GM12892 (cell line): Measurements from ENCODE around the gene GOLGA3.

Experiments used
- POLR2A ChIP-seq: IDR thresholded peaks from 2 replicates; pipeline ENCODE4 v1.6.1; 2011; ENCODE audit warnings: low read depth, low read length, control low read depth
- POLR2AphosphoS5 ChIP-seq: IDR thresholded peaks from 2 replicates; pipeline ENCODE4 v1.6.1; 2011; ENCODE audit warnings: low read depth, low read length, control low read depth

DNA sequence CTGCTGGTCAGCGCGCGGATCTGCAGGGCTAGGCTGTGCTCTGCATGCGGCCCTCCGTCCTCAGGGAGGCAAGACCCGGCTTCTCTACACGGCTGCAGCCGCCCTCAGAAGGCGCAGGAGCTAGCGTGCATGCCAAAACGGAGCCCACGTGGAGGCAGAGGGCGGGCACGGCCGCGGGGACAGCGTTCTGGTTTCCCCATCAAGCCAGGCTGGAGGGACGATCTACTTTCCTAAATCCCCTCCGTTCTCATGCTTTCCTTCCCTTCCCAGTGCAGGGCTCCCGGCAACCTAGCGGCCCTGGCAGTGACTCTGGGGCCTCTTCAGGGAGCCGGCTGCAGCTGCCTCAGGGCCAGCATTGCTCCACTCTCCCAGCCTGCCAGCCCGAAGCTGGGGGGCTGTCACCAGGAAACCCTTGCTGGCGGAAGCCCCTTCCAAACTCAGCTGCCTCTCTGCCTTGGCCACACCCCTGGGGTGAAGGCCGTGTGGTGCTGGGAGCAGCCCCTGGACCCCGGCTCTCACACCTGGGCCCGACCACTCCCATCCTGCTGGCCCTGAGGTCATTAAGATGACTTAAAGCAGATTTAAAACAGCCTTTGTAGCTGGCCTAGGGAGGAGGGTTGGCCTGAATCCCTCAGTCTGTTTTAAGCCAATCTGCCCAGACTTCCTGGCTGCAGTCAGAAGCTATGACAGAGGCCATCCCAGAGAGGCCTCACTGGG is 9.2 kb upstream of the GOLGA3 start:
- TF ChIP-seq POLR2A: no peak
- no peak for TF ChIP-seq POLR2AphosphoS5
